ENCODE measurements around the gene ZNF385B. TPM values are rescaled to one million over a fixed set of nuclear protein-coding genes. Genes with fewer than 3 reads are reported as not detected.

ZNF385B gene
- total and polyA plus RNA-seq, 2 donors from 2014 or later: 5.9 to 10.9 TPM

DNA sequence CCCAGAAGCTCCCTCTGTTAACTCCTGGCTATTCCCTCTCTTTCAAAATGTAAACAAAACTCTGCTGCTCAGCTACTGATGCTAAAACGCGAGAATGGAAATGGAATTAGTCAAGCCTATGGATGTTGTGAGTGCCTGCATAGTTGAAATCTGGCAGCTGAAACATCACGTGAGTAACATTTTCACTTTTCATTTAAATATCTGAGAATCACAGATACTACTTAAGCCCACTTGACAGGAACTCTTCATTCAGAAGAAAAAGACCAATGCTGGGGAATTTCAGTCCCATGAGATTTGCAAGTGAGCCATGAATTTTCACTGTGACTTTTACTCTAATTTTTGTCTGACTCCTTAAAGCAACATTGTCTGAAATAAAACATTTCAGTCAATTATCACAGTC, 381.5 kb downstream of the ZNF385B start:
- DNase-seq (no peak), FAIRE-seq (no peak)
- H3K27me3 ChIP-seq (ENCODE audit: control insufficient read depth, insufficient read depth, low read length): no peaks in the 10 kb centered on the region
- no peaks in the 10 kb centered on the region for H3K4me1 ChIP-seq (ENCODE audit: control insufficient read depth in 2 of 3, insufficient read depth in 2 of 3, low read depth in 1 of 3, low read length in 3 of 3)
- intact Hi-C loops (cut with DNase I): no loop called here
- no peaks in the 10 kb centered on the region for H3K36me3 ChIP-seq (ENCODE audit: control insufficient read depth in 2 of 3, insufficient read depth in 3 of 3, low read length in 3 of 3)
- no peak overlapping the region for H3K4me3 ChIP-seq (ENCODE audit: low read length in 3 of 3)
- no peak overlapping the region for H3K27ac ChIP-seq (ENCODE audit: low read depth in 2 of 2, low read length in 2 of 2)
- no peaks in the 10 kb centered on the region for H3K9me3 ChIP-seq (ENCODE audit: control insufficient read depth in 2 of 3, insufficient read depth in 1 of 3, low read length in 3 of 3)
- no peak overlapping the region for H3K9ac ChIP-seq (ENCODE audit: low read length in 3 of 3)
- TF ChIP-seq, protein P1, sequence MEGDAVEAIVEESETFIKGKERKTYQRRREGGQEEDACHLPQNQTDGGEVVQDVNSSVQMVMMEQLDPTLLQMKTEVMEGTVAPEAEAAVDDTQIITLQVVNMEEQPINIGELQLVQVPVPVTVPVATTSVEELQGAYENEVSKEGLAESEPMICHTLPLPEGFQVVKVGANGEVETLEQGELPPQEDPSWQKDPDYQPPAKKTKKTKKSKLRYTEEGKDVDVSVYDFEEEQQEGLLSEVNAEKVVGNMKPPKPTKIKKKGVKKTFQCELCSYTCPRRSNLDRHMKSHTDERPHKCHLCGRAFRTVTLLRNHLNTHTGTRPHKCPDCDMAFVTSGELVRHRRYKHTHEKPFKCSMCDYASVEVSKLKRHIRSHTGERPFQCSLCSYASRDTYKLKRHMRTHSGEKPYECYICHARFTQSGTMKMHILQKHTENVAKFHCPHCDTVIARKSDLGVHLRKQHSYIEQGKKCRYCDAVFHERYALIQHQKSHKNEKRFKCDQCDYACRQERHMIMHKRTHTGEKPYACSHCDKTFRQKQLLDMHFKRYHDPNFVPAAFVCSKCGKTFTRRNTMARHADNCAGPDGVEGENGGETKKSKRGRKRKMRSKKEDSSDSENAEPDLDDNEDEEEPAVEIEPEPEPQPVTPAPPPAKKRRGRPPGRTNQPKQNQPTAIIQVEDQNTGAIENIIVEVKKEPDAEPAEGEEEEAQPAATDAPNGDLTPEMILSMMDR (IDR thresholded peaks at IDR 0.05; ENCODE audit: borderline replicate concordance, extremely low read depth, insufficient read depth): no peak

DNA sequence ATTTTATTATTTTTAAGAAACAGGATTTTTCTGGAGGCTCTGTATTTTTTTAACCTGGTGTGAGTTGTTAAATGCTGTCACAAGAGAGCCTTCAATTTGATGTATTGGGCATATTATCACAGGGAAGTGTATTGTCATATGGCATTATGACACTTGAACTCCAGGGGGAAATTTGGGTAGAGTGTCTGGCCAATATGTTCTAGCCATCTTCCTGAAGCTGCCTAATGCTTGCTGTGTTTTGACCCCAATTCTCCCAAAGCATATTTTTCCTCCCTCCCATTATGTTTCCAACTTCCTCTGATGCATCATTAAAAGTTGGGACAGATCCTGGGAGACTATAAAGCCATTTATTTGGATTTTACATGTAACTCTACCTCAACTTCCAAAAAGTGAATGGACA, 382.6 kb downstream of the ZNF385B start:
- Histone ChIP-seq H3K9me3 (ENCODE audit: control insufficient read depth in 2 of 3, insufficient read depth in 1 of 3, low read length in 3 of 3) (no peaks in the 10 kb centered on the region), H3K9ac (ENCODE audit: low read length in 3 of 3) (no peak overlapping the region), H3K27ac (ENCODE audit: low read depth in 2 of 2, low read length in 2 of 2) (no peak overlapping the region), H3K4me1 (ENCODE audit: control insufficient read depth in 2 of 3, insufficient read depth in 2 of 3, low read depth in 1 of 3, low read length in 3 of 3) (no peaks in the 10 kb centered on the region), H3K36me3 (ENCODE audit: control insufficient read depth in 2 of 3, insufficient read depth in 3 of 3, low read length in 3 of 3) (no peaks in the 10 kb centered on the region), H3K27me3 (ENCODE audit: control insufficient read depth, insufficient read depth, low read length) (no peaks in the 10 kb centered on the region), H3K4me3 (ENCODE audit: low read length in 3 of 3) (no peak overlapping the region)
- intact Hi-C loops (cut with DNase I): no loop called here
- no peak for DNase-seq
- no peak for FAIRE-seq
- TF ChIP-seq, protein P1 (IDR thresholded peaks at IDR 0.05; ENCODE audit: borderline replicate concordance, extremely low read depth, insufficient read depth): no peak

DNA sequence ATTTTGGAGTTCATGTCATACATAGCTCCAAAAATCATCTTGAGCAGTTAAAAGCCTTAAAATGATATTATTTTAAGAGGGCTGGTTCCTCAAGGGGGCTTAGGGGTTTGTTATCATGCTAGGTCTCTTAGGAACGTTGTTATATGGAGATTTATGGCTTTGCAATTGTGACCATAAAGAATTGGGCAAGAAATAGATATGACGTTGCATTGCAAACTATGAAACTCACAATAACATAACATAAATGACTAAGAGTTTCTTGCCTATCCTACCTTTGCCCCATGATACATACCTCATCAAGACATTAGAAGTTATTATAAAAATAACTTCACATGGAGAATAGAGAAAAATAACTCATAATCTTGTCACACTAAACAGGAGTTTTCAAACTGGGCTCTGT, 390.4 kb downstream of the ZNF385B start:
- FAIRE-seq: no peak

More for the DNA sequence above, 390.4 kb downstream of the ZNF385B start:
- Histone ChIP-seq H3K4me1 (ENCODE audit: control insufficient read depth in 2 of 3, insufficient read depth in 2 of 3, low read depth in 1 of 3, low read length in 3 of 3) (no peaks in the 10 kb centered on the region), H3K27ac (ENCODE audit: low read depth in 2 of 2, low read length in 2 of 2) (no peak overlapping the region), H3K9me3 (ENCODE audit: control insufficient read depth in 2 of 3, insufficient read depth in 1 of 3, low read length in 3 of 3) (no peaks in the 10 kb centered on the region), H3K9ac (ENCODE audit: low read length in 3 of 3) (no peak overlapping the region), H3K36me3 (ENCODE audit: control insufficient read depth in 2 of 3, insufficient read depth in 3 of 3, low read length in 3 of 3) (no peaks in the 10 kb centered on the region), H3K4me3 (ENCODE audit: low read length in 3 of 3) (no peak overlapping the region), H3K27me3 (ENCODE audit: control insufficient read depth, insufficient read depth, low read length) (no peaks in the 10 kb centered on the region)
- DNase-seq: no peak
- TF ChIP-seq, protein P1 (IDR thresholded peaks at IDR 0.05; ENCODE audit: borderline replicate concordance, extremely low read depth, insufficient read depth): no peak
- intact Hi-C loops (cut with DNase I): no loop called here
